Measurements from ENCODE around the gene LENG1.

DNA sequence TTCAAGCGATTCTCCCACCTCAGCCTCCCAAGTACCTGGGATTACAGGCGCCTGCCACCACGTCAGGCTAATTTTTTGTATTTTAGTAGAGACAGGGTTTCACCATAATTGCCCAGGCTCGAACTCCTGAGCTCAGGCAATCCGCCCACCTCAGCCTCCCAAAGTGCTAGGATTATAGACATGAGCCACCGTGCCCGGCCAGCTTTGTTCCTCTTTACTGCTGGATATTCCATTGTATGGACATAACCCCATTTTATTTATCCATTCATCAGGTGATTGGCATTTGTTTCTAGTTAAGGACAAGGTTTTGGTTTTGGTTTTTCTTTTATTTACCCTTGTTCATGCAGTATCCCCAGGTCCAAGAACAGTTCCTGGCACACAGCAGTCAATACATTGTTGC, 37.0 kb upstream of the LENG1 start:
- TF ChIP-seq, protein P1, sequence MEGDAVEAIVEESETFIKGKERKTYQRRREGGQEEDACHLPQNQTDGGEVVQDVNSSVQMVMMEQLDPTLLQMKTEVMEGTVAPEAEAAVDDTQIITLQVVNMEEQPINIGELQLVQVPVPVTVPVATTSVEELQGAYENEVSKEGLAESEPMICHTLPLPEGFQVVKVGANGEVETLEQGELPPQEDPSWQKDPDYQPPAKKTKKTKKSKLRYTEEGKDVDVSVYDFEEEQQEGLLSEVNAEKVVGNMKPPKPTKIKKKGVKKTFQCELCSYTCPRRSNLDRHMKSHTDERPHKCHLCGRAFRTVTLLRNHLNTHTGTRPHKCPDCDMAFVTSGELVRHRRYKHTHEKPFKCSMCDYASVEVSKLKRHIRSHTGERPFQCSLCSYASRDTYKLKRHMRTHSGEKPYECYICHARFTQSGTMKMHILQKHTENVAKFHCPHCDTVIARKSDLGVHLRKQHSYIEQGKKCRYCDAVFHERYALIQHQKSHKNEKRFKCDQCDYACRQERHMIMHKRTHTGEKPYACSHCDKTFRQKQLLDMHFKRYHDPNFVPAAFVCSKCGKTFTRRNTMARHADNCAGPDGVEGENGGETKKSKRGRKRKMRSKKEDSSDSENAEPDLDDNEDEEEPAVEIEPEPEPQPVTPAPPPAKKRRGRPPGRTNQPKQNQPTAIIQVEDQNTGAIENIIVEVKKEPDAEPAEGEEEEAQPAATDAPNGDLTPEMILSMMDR (IDR thresholded peaks at IDR 0.05; ENCODE audit: extremely low read depth in 1 of 2, insufficient read depth in 1 of 2, low read depth in 1 of 2, low read length in 2 of 2): no peak
- TF ChIP-seq EZH2 (IDR thresholded peaks at IDR 0.05; ENCODE audit: borderline replicate concordance, low read depth, low read length, severe bottlenecking): no peak
